B cell (primary cell): ENCODE data around the gene PRKCQ. TPM values are rescaled to one million over a fixed set of nuclear protein-coding genes. Genes with fewer than 3 reads are reported as not detected.

Experiments used
- ATAC-seq: fragments of 200-7000 bp; cut with Tn5 transposase; one replicate; pipeline ENCODE4 v1.10.0; 2021; ENCODE audit warnings: low read depth, mild to moderate bottlenecking, moderate number of reproducible peaks, moderate library complexity
- CTCF ChIA-PET: fragments of 350-600 bp; sonication (Branson Sonifier 250); formaldehyde crosslinking; loops from one replicate; lab custom pipeline; 2021; ENCODE audit warnings: antibody characterized with exemption, inconsistent platforms; lab: Charles Lee
- POLR2A ChIA-PET: fragments of 350-600 bp; sonication (Branson Sonifier 250); formaldehyde crosslinking; loops from one replicate; lab custom pipeline; 2021; ENCODE audit warnings: antibody characterized with exemption; lab: Charles Lee
- DNase-seq: peaks from one replicate; pipeline ENCODE4 v3.0.0; 2013
- H2AFZ ChIP-seq: 2 replicates; pipeline ENCODE4 v1.6.1; 2012; ENCODE audit warnings: mild to moderate bottlenecking, low read depth, low read length; ENCODE audit not compliant: insufficient read depth, poor library complexity, severe bottlenecking
- H3K27ac ChIP-seq, 2 donors: 1 replicate in 1 of 2; 2 replicates in 1 of 2; pipeline ENCODE4 v1.5.1; 2012 to 2013; ENCODE audit warnings: low read length in 2 of 2, mild to moderate bottlenecking in 2 of 2, moderate library complexity in 1 of 2
- H3K27me3 ChIP-seq, 4 experiments: fragments of 200-600 bp in 1 of 4; sonication (generic) in 1 of 4; replicated peaks in 1 of 4; 1 replicate in 2 of 4; 2 replicates in 2 of 4; pipeline versions ENCODE4 v1.6.1 to v1.7.0; 2013 to 2016; ENCODE audit warnings: low read length in 3 of 4, mild to moderate bottlenecking in 2 of 4, mixed read lengths in 1 of 4, moderate library complexity in 1 of 4; ENCODE audit not compliant: insufficient read depth in 4 of 4, control insufficient read depth in 3 of 4; ENCODE audit errors: control extremely low read depth in 1 of 4
- H3K36me3 ChIP-seq, 2 experiments: replicated peaks in 1 of 2; 1 replicate in 1 of 2; 2 replicates in 1 of 2; pipeline versions ENCODE4 v1.6.1 to v1.7.1; 2013; ENCODE audit warnings: low read length in 1 of 2; ENCODE audit not compliant: insufficient read depth in 2 of 2, control insufficient read depth in 1 of 2; ENCODE audit errors: control extremely low read depth in 1 of 2, extremely low read depth in 1 of 2
- H3K4me1 ChIP-seq, 2 donors: fragments of 200-600 bp in 1 of 2; sonication (generic) in 1 of 2; 1 replicate in 1 of 2; 2 replicates in 1 of 2; pipeline versions ENCODE4 v1.5.1 to v1.6.1; 2013 to 2017; ENCODE audit warnings: low read length in 2 of 2; ENCODE audit not compliant: control insufficient read depth in 2 of 2, insufficient read depth in 2 of 2
- H3K4me2 ChIP-seq: replicated peaks from 2 replicates; pipeline ENCODE3; 2012; ENCODE audit warnings: mild to moderate bottlenecking, low read depth, low read length; ENCODE audit not compliant: poor library complexity, severe bottlenecking
- H3K4me3 ChIP-seq, 5 experiments: fragments of 200-600 bp in 1 of 5; sonication (generic) in 1 of 5; 1 replicate in 3 of 5; 2 replicates in 2 of 5; pipeline versions ENCODE4 v1.5.1 to v1.7.0; 2011 to 2016; ENCODE audit warnings: low read length in 4 of 5, mild to moderate bottlenecking in 4 of 5, low read depth in 2 of 5, control low read depth in 1 of 5, moderate library complexity in 1 of 5; ENCODE audit not compliant: insufficient read depth in 1 of 5; ENCODE audit errors: control extremely low read depth in 1 of 5, extremely low read depth in 1 of 5
- H3K79me2 ChIP-seq: fragments of 200-600 bp; sonication (generic); one replicate; pipeline ENCODE4 v1.6.0; 2016; ENCODE audit warnings: low read length; ENCODE audit not compliant: control insufficient read depth, insufficient read depth
- H3K9ac ChIP-seq: fragments of 200-600 bp; sonication (generic); 2 replicates; pipeline ENCODE4 v1.6.1; 2017; ENCODE audit warnings: mild to moderate bottlenecking, low read length, moderate library complexity
- H3K9me3 ChIP-seq, 3 donors: one replicate each; pipeline versions ENCODE4 v1.6.1 to v1.7.1; 2013; ENCODE audit warnings: low read length in 2 of 3; ENCODE audit not compliant: control insufficient read depth in 2 of 3, insufficient read depth in 1 of 3; ENCODE audit errors: control extremely low read depth in 1 of 3
- H4K20me1 ChIP-seq: 2 replicates; pipeline ENCODE4 v1.6.0; 2012; ENCODE audit warnings: mild to moderate bottlenecking, low read length; ENCODE audit not compliant: insufficient read depth, control insufficient read depth, poor library complexity, severe bottlenecking
- H3K27ac Mint-ChIP-seq: one replicate; pipeline ENCODE4 v1.8.0; 2021; ENCODE audit warnings: mixed read lengths
- H3K27me3 Mint-ChIP-seq: one replicate; pipeline ENCODE4 v1.8.0; 2021; ENCODE audit warnings: mixed read lengths
- H3K4me1 Mint-ChIP-seq: one replicate; pipeline ENCODE4 v1.8.0; 2021; ENCODE audit warnings: mixed read lengths
- H3K4me3 Mint-ChIP-seq: one replicate; pipeline ENCODE4 v1.8.0; 2021; ENCODE audit warnings: mixed read lengths
- H3K9me3 Mint-ChIP-seq: one replicate; pipeline ENCODE4 v1.8.0; 2022; ENCODE audit warnings: mixed read lengths; ENCODE audit not compliant: insufficient read depth
- CTCF ChIP-seq: fragments of 200-600 bp; IDR thresholded peaks from one replicate; pipeline ENCODE4 v1.8.0; 2022; ENCODE audit warnings: antibody characterized with exemption, mild to moderate bottlenecking
- EZH2 ChIP-seq: IDR thresholded peaks from 2 replicates; pipeline ENCODE4 v1.6.1; 2012; ENCODE audit warnings: borderline replicate concordance, low read depth, mild to moderate bottlenecking, moderate library complexity, low read length; ENCODE audit not compliant: insufficient read depth, poor library complexity, severe bottlenecking
- WGBS: methylation state at CpG from one replicate; pipeline ENCODE4 v1.1.5; 2013; ENCODE audit warnings: missing lambda C conversion rate; ENCODE audit not compliant: insufficient coverage; 5-methylcytosine and 5-hydroxymethylcytosine counted together
- intact Hi-C: fragments of 100-400 bp; cut with micrococcal nuclease; formaldehyde crosslinking; loops from one replicate; pipeline ENCODE4 v1.10.0; 2022
- polyA plus RNA-seq: library from polyadenylated mRNA; depleted of rRNA; stranded (reverse); fragments of >200 nt; gene quantifications from 2 replicates; pipeline ENCODE4 v1.2.3, GENCODE V29; 2012
- total RNA-seq, 2 donors: library from RNA; stranded (reverse); fragments of 120-200 nt in 1 of 2; gene quantifications; 1 replicate in 1 of 2; 2 replicates in 1 of 2; pipeline versions ENCODE4 v1.2.3 to v1.2.4, GENCODE V29; 2013 to 2022

PRKCQ gene
- total and polyA plus RNA-seq, 2 donors (not counting 1 experiment from before 2014, with no cell fraction given), result 0.15 to 0.16 TPM

- Histone ChIP-seq H3K36me3 (no peaks in the 10 kb centered on the region), H3K9ac (no peak overlapping the region), H3K79me2 (no peaks in the 10 kb centered on the region), H3K4me3 (no peak overlapping the region), H3K9me3 (no peaks in the 10 kb centered on the region), H3K27me3 (peaks cover 0 to 3% (median 0%) of the 10 kb centered on the region in 4 experiments), H2AFZ (no peak overlapping the region), H3K4me2 (no peak overlapping the region), H4K20me1 (no peaks in the 10 kb centered on the region), H3K27ac (no peak overlapping the region), H3K4me1 (no peaks in the 10 kb centered on the region)
- ATAC-seq (no peak), DNase-seq (no peak)
- POLR2A ChIA-PET, result no interaction called here
- H3K9me3 Mint-ChIP-seq, result no peaks in the 10 kb centered on the region
- CTCF ChIA-PET, result no interaction called here
- peaks cover 24% of the 10 kb centered on the region for H3K27me3 Mint-ChIP-seq
- no peak overlapping the region for H3K27ac Mint-ChIP-seq
- TF ChIP-seq CTCF (no peak), EZH2 (no peak)
- H3K4me1 Mint-ChIP-seq, result peaks cover 2% of the 10 kb centered on the region
- no peak overlapping the region for H3K4me3 Mint-ChIP-seq
- intact Hi-C loops, result no loop called here
Observed at GRCh38 chr10:6503171-6503570, 76.9 kb downstream of the PRKCQ start.

DNA sequence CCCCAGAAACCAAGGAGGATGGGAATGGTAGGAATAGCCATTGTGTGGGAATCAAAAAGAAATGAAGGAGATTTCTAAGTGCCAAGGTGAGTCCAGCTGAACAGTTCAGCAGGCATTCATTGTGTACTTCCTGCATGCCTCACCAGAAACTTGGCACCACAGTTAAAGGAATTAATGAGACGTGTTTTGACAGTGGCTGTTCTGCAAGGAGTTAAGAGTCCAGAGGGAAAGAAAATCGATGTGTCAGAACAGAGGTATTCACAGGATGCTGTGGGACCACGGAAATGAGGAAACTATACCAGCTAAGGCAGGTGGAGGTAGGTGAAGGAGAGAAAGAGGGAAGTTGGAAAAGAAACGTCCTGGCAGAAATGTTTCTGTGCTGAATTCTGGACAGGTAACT is 78.1 kb downstream of the PRKCQ start:
- H4K20me1 ChIP-seq, result no peaks in the 10 kb centered on the region
- no peak for TF ChIP-seq EZH2
- no peak for TF ChIP-seq CTCF
- ChIA-PET CTCF (no interaction called here), POLR2A (no interaction called here)
- DNase-seq (no peak), ATAC-seq (no peak)
- Mint-ChIP-seq H3K27me3 (peaks cover 24% of the 10 kb centered on the region), H3K27ac (no peak overlapping the region), H3K4me3 (no peak overlapping the region), H3K4me1 (peaks cover 2% of the 10 kb centered on the region), H3K9me3 (no peaks in the 10 kb centered on the region)
- H2AFZ ChIP-seq, result no peak overlapping the region
- H3K9me3 ChIP-seq, result no peaks in the 10 kb centered on the region
- H3K4me2 ChIP-seq, result no peak overlapping the region
- no peaks in the 10 kb centered on the region for H3K4me1 ChIP-seq
- WGBS, result 23% methylated on average over 3 of the region's 4 CpGs
- H3K79me2 ChIP-seq, result no peaks in the 10 kb centered on the region
- intact Hi-C loops, result no loop called here
- no peaks in the 10 kb centered on the region for H3K36me3 ChIP-seq
- no peak overlapping the region for H3K4me3 ChIP-seq
- no peak overlapping the region for H3K27ac ChIP-seq
- H3K27me3 ChIP-seq, result peaks cover 0 to 3% (median 0%) of the 10 kb centered on the region in 4 experiments
- H3K9ac ChIP-seq, result no peak overlapping the region
